Occipital lobe (tissue), 2 donors: ENCODE measurements around the gene CDH13. TPM values are rescaled to one million over a fixed set of nuclear protein-coding genes. Genes with fewer than 3 reads are reported as not detected.

Experiments
- DNase-seq: peaks from one replicate; lab custom pipeline; 2025; lab: John Stamatoyannopoulos, UW
- total RNA-seq: library from RNA; depleted of rRNA; stranded (reverse); fragments of >200 nt; gene quantifications from one replicate; pipeline ENCODE4 v1.2.3, GENCODE V29; 2014

The CDH13 gene
- total RNA-seq, 1 donor from 2014 or later: 27.3 TPM

DNA sequence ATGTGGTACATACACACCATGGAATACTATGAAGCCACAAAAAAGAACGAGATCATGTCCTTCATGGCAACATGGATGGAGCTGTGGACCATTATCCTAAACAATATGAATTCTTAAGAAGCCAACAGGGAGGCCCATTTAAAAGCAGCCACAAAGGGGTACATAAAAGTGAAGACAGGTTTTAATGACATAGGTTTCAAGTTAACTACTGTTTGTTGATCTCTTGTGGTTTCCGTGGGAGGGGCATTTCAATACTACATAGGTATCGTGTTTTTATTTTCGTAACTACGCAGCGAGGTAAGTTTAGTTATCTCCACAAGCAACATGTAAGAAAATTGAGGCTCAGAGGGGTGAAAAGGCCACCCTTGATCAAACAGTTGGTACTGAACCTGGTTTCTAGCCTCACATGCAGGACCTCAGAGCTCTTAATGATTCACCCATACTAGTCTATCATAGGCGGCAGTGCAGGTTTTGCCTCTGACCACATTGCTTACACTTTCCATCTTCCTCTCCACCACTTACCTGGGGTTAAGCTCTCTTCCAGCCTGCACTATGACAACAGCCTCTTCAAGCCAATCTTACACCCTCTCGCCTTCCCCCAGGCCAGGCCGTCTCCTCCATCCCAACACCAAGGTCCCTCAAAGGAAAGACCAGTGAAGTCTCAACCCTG lies 646.9 kb downstream of the CDH13 start:
- DNase-seq: no peak

DNA sequence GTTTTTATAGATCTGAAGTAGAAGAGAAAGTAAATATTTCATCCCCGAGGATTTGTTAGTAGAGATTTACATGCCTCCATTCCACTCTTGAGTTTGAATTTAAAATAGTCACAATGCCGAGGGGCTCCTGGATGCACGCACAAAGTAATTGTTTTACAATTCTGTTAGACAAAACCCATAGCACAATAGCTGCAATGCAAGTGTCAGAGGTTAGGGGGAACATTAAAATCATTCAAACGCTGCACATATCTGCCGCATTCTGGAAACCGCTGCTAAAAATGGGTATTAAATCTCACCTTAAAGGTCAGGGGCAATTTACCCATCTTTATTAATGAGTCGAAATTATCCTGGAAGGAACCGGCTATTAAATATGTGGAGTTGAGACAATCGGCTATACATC lies 652.5 kb downstream of the CDH13 start:
- no peak for DNase-seq

DNA sequence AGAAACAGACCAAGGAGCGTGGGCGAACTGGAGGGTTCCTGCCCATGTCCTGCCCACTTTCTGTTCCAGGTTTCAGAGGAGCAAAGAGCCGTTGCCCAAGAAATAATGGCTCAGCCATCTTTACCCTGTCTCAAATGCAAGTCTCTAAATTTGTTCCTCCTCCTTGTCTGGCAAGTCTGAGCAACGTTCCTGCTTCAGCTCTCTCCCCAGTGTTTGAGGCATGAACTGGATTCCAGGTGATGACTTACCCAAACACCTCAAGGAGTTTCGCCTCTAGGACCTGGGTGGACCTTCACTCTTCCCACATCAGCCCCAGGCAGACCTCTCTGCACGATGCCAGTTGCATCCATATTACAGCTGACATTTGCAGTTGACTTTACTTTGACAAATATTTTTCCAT lies 659.2 kb downstream of the CDH13 start:
- DNase-seq: no peak

DNA sequence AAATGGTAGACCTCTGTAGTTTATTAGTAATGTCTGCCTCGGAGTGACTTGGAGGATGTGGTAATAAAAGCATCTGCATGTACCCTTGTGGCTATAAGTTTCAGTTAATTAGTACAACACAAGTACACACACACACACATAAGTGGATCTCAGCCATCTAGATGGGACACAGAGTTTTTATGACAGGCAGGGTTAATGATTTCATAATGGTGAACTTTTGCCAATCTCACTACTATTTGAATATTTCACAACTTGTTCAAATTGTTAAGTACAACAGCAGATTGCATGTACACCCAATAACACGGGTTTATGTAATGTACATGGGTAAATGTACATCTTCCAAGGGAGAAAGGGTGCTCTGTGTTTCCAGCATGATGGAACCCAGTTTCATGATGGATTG lies 669.7 kb downstream of the CDH13 start:
- no peak for DNase-seq

DNA sequence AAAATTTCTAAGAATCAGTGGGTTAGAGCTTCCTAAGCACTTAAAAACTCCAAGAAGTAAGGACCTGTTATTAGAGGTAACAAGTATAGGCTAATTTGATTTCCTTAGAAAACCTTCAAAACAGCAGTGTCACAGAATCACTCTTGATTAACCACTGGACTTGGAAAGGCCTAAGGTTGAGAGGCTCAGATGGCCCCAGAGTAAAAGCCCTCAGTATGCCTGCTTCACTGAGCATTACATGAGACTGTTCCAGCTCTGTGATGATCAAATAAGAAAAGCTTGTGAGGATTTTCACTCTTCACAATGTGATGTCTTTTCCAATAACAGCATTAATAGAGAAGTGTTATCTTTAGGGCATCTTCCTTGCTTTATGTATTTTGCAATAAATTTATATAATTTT lies 671.8 kb downstream of the CDH13 start:
- DNase-seq: no peak

DNA sequence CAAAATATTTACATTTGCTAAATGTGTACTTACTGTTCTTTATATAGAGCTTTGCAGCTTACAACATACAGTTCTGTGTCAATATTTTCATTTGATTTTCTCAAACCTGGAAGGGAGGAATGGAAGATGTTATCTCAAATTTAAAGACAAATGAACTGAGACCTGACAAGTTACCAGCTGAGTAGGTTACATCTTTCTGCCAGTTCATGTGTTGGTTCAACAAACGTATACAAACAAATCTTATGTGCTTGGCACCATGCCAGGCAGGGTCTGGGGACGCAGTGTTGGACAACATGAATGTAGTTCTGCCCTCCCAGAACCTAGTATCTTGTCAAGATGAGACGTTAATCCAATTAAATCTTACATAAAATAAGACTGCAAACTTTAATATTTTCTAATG lies 673.6 kb downstream of the CDH13 start:
- no peak for DNase-seq

DNA sequence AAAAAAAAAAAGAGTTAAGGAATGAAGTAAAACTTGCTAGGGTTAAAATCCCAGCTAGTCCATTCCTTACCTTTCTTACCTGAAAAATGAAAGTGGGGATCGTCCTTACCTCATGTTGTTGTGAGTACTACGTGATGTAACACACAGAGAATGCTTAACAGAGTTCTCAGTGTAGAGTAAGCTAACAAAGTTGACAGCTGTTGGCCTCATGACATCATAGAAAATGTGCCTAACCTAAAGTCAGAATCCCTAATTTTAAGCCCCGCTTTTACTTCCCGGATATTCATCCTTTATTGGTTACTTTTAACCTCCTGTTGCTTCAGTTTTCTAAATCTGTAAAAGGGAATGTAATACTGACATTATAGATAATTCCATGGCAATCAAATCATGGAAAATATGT lies 675.2 kb downstream of the CDH13 start:
- DNase-seq: no peak

DNA sequence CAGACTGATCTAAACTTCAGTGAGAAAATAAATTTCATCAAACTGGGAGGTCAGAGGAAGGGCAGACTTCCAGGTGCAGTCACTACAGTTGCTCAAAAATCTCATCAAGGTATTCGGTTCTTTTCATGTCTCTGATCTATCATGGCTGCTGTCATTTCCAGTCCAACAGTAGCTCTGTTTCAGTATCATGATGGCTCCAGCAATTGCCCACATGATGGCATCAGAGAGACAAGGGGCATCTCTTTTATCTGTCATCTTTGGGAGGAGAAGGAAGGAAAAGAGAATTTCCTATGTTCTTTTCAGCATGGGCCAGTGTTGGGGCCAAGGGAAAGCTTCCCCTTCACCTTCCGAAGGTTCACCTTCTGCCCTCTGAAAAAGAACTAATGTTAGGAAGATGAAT lies 676.1 kb downstream of the CDH13 start:
- no peak for DNase-seq

DNA sequence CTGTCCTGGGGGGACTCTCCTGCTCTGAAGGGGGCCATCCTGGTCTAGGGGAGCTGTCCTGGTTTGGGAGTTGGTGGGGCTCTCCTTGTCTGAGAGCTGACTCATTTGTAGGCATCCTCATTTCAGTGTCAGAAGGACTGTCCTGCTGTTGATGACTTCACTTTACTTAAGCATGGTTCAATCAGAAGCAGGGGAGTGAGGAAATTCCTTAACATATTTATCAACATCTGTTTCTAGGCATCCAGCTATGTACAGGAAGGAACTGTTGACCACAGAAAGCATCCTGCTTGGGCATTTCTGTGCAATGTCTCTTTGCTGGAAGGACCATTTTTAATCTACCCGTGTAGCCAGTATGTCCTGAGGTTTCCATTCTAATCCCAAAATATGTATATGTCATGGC lies 678.3 kb downstream of the CDH13 start:
- no peak for DNase-seq

DNA sequence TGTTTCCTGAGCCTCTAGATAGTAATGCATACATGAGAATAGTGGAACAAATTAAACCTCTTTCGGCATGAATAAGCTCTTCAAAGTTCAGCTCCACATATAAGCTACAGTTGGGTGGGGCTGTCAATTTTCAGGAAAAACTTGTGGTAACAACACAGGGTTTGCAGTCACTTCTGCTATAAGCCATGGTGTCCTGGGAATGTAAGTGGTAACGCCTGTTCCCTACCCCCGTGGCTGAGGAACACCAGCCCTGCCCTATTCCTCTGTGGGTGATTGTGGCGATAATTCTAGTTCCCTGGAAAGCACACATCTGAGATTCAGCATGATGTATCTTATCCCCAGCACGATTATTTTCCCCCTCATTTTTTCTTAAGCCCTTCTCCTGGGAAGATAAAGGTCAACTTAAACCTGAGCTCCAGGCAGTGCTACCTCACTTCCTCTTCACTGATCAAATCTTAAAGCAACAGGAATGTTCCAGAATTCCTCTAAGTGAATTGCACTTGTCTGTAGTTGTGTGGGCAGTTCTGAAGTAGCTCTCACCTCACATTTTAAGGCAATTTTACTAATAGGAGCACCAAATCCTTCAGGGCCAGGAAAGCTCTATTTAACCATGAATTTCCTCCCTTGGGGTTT lies 680.3 kb downstream of the CDH13 start:
- DNase-seq: no peak

DNA sequence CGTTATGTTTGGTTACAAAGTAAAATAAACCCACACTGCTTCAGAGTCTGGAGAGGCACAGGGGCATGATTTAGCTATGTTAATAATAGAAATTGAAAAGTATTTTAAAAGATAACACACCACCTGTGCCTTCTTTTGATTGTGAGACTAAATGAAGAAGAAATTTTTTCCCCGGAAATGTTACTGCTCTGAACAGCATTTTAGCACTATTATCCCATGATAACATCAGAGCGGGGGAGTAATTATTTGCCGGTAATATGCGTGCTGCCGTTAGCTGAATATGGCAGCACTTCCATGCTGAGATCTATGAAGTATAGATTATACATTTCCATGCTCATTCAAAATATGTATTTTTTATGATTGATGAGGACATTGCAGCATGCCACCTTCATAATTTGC lies 680.8 kb downstream of the CDH13 start:
- no peak for DNase-seq

DNA sequence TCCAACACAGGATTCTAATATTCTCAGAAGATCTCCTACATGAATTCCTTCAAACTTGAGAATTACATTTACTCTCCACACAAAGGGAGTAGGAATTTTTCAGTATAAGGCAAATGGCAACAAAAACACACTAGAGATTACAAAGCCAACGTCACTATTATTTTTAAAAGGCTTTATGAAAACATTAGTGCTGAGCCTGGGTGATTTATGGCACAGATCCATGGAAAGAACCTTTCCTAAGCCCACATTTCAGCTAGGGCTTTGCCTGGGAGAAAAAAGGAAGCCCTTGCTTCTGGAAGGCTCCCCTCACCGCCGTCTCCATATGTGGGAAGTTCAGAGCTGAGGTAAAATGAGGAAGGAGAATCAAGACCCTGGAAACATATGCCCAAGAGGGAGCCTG lies 681.6 kb downstream of the CDH13 start:
- DNase-seq: no peak

DNA sequence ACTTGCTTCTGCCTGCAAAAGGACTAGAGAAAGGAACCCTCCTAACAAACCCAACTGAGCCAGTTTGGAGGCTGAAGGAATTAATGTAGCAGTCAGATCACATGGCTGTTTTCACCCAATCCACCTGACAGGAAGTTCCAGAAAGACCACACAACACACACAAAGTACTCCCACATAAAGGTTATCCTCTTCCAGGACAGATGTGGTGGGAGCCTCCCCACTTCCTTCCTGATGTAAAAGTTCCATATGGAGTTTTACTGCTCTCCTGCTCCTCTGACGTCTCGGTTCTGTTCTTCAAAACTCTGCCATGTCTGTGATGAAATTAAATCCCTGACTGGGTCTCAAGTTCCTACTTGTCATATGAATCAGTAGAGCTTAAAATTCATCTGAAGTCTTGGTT lies 684.0 kb downstream of the CDH13 start:
- no peak for DNase-seq

DNA sequence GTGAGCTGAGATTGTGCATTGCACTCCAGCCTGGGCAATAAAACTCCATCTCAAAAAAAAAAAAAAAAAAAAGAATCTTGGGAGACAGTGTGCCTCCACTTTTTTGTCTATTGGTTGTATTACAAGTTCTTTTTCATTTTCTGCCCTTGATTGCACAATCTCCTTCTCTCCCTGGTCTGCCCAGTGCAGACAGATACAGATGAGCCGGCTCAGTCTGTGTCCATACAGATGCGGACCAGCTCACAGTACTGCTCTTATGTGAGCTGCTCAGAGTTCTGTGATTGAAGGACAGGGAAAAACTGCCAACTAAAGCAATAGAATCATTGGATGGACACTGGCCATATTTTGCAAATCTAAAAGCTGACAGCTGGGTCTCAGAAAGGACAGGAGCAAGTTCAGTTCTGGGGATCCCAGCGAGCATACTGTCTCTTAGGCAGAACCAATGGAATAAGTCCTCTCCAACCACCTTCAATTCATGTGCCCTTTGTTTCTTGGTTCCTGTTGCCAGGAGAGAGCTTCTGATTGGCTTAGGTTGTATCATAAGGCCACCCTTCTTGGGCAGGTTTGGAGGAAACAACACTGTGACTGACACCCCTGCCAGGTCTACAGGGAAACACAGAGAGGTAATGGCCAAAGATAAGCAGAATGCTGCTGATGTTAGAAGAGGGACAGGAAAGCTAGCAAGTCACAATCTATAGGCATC lies 685.4 kb downstream of the CDH13 start:
- no peak for DNase-seq

DNA sequence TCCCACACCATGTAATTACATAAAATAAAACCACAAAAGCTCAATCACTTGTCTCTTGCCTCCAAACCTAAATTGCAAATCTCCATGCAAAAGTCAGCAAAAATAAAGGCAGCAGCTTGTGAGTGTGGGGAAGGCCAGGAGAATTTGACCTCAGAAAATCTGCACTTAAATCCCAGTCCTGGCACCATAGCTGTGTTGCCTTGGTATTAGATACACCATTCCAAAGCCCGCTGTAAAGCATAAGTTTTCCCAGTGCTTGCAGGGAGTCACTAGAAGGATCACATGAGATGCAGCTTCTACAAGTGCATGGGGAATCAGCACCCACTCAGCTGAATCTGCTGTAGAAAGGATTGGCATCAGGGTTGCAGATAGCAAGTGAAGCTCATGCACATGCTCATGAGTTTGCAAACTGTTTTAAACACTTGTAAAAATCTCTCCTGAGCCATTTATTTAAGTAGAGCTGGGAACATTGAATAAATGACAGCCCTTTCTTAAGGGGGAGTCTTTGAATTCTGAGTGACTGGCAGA lies 686.0 kb downstream of the CDH13 start:
- DNase-seq: no peak

DNA sequence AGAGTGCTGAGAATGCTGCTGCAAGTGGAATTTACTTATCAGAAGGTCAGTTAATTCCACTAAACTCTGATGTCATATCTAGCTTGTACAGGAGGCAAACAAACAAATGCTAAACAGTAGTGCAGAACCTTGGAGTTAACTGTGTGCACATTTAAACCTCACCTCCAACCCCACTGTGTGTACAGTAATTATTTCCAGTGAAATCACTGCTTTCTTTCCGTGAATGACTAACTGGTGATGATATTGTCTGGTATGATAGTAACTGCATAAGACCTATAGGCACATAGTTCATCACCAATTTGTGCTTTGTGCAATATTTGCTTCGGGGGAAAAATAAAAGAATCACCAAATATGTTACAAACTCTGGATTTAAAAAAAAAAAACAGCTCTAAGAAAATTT lies 688.5 kb downstream of the CDH13 start:
- no peak for DNase-seq

DNA sequence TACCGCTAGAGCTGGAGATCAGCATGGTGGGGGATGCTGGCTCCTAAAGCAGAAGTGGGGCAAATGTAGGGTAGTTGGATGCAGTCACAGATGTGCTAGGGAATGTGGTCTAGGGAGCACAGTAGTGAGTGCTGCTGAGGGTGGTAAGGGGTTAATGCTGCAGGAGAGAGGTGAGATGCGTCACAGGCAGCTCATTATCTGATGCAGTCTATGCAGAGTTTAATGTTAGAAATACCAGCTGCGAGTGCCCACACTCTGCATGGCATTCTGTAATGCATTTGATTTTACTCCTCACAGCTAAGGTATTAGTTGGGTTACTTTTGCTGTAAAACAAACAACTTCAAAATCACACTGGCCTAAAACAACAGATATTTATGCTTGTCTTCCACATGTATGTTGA lies 689.7 kb downstream of the CDH13 start:
- DNase-seq: no peak

DNA sequence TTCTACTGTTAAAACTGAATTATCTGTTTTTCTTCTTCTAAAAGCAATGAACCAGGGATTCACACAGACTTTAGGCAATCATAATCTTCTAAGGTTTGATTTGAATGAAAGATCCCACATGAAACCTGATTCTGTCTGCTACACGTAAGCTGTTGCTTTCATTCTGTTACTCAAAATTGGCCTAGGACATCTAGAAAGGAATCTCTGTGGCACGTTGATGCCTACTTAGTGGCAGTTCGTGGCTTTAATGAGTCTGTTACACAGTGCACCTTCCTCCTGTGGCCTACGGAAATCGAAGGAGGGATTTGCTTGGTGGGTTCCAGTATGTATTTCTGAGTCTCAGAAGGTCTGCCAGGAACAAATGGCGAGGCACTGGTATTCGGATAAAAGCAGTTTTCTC lies 691.6 kb downstream of the CDH13 start:
- no peak for DNase-seq

DNA sequence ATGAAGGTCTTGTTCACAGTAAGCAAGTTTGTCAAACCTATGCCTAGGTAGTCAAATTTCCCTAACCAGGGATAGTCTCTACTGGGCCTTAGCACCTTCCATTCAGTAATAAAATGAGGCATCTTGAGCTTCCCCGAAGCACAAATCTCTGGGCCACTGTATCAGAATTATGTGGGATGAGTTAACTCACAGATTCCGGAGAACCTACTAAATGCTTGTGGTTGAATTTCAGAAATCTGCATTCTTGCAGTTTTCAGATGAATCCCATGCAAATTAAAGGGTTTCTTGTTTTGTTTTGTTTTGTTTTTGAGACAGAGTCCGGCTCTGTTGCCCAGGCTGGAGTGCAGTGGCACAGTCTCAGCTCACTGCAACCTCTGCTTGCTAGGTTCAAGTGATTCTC lies 702.2 kb downstream of the CDH13 start:
- no peak for DNase-seq

DNA sequence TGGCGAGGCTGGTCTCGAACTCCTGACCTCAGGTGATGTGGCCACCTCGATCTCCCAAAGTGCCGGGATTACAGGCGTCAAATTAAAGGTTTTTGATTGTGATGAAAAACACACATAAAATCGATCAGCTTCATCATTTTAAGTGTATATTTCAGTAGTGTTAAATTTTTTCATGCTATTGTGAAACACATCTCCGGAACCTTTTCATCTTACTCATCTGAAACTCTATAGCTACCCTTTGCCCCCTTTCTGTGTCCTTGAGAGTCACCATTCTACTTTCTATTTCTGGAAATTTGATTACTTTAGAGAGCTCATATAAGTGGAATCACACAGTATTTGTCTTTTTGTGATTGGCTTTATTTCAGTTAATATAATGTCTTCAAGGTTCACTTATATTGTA lies 702.7 kb downstream of the CDH13 start:
- no peak for DNase-seq

DNA sequence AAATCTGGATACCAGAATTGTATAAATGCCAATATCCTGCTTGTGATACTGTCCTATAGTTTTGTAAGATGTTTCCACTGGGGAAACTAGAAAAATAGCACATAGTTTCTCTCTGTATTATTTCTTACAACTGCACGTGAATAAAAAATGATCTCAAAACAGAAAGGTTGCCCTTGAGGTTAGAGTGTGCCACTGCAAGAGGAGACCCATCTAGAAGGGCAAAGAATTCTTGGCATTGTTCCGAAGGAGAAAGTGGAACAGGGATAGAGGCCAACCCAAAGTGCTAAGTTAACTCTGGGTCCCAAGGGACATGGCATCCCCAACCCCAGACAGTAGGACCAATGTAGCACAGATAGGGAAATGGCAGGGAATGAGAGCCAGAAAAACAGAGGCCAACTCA lies 703.5 kb downstream of the CDH13 start:
- DNase-seq: no peak

DNA sequence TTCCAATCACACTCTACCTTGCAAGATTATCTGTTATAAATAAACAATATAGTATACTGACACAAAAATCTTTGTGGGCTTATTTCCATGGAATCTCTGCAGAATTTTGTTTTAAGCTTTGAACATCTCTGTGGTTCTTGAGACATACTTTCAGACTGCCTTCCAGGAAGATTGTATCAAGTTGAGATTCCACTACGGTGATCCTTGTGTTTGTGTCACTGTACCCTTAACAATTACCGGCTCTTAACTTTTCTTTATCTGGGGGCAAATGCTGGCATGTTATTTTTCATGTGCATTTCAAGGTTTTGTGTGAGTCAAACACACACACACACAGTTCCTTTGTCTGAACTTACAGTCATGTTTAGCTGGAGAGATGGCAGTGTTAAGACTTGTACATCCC lies 708.3 kb downstream of the CDH13 start:
- DNase-seq: no peak

DNA sequence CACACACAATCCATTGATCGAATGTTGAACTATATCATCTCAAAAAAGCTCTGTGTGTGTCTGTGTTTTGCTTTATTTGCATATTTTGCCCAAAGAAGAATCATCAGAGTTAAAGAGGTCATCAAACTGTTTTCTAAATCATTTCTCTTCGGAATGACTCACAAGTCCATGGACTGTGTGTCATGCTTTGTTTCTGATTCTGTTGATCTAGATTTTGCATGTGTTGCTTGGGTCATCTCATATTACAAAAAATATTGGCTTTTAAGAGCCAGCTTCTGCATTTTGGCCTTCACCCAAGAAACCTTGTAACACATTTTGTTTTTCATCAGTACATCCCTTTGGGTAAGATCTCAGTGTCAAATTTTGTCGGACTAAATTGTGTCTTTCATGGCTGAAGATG lies 709.8 kb downstream of the CDH13 start:
- no peak for DNase-seq
